ENCODE measurements around the gene CBX4.

The CBX4 gene

GRCh38 chr17:79799538-79800324 is 39.5 kb downstream of the CBX4 start:
- DNase-seq (ENCODE audit: low read depth in 2 of 2) = no peak

GRCh38 chr17:79799174-79799537 is 40.1 kb downstream of the CBX4 start:
- no peak for DNase-seq (ENCODE audit: low read depth in 2 of 2)

- DNase-seq (ENCODE audit: low read depth in 2 of 2) = no peak
These were observed 40.7 kb downstream of the CBX4 start for GRCh38 chr17:79798299-79799173.

GRCh38 chr17:79797492-79798298 is 41.5 kb downstream of the CBX4 start:
- no peak for DNase-seq (ENCODE audit: low read depth in 2 of 2)

GRCh38 chr17:79796763-79797491 is 42.3 kb downstream of the CBX4 start, which contains the start of gene CBX8:
Gene CBX8 (minus strand): TSS chr17:79797077. CDS start chr17:79796998, 79 bp downstream.
- DNase-seq (ENCODE audit: low read depth in 2 of 2) = peak; percentile 99

GRCh38 chr17:79796444-79796762 is 42.8 kb downstream of the CBX4 start:
- no peak for DNase-seq (ENCODE audit: low read depth in 2 of 2)

GRCh38 chr17:79795795-79796443 is 43.3 kb downstream of the CBX4 start:
- DNase-seq (ENCODE audit: low read depth in 2 of 2) = no peak

- DNase-seq (ENCODE audit: low read depth in 2 of 2) = no peak
These were observed 44.4 kb downstream of the CBX4 start for GRCh38 chr17:79794659-79795511.

GRCh38 chr17:79793924-79794304 is 45.3 kb downstream of the CBX4 start:
- DNase-seq (ENCODE audit: low read depth in 2 of 2) = no peak

GRCh38 chr17:79792984-79793923 is 46.0 kb downstream of the CBX4 start:
- no peak for DNase-seq (ENCODE audit: low read depth in 2 of 2)

- DNase-seq (ENCODE audit: low read depth in 2 of 2) = no peak
These were observed 46.8 kb downstream of the CBX4 start for GRCh38 chr17:79792341-79792871.

GRCh38 chr17:79791735-79792161 is 47.5 kb downstream of the CBX4 start:
- no peak for DNase-seq (ENCODE audit: low read depth in 2 of 2)

- DNase-seq (ENCODE audit: low read depth in 2 of 2) = no peak
These were observed 48.2 kb downstream of the CBX4 start for GRCh38 chr17:79790805-79791734.

- DNase-seq (ENCODE audit: low read depth in 2 of 2) = no peak
These were observed 49.1 kb downstream of the CBX4 start for GRCh38 chr17:79789943-79790804.

GRCh38 chr17:79788989-79789942 is 50.0 kb downstream of the CBX4 start:
- DNase-seq (ENCODE audit: low read depth in 2 of 2) = no peak
